RPMI7951 (cell line): ENCODE data around the gene MEF2A. TPM values are rescaled to one million over a fixed set of nuclear protein-coding genes. Genes with fewer than 3 reads are reported as not detected.
A peak's percentile ranks its signal among the peaks of the same experiment; 100 is the strongest.
"Not testable (repeated sequence)": the region's sequence is repeated elsewhere in the genome, so short reads cannot be mapped to it uniquely, and the experiment has no call there.

Experiments used
- DNase-seq: peaks from one replicate; pipeline ENCODE4 v3.0.0-alpha.2; 2012; ENCODE audit warnings: low read depth
- total RNA-seq: library from RNA; depleted of rRNA; stranded (reverse); fragments of >200 nt; shearing (Covaris generic); gene quantifications from 2 replicates; pipeline ENCODE4 v1.2.3, GENCODE V29; 2014; rRNA removed

Gene MEF2A
- 29.9 and 37.1 TPM in 2 replicates for total RNA-seq

GRCh38 chr15:99565299-99566156 is at the start of gene MEF2A:
Gene MEF2A (plus strand): TSS chr15:99565984. CDS start chr15:99633120, 67,136 bp downstream.
- peak; percentile 94 for DNase-seq

- no peak for DNase-seq
Measured at GRCh38 chr15:99518191-99518590, 47.6 kb upstream of the MEF2A start.

GRCh38 chr15:99519366-99519765 is 46.4 kb upstream of the MEF2A start:
- DNase-seq = not testable (repeated sequence)

DNA sequence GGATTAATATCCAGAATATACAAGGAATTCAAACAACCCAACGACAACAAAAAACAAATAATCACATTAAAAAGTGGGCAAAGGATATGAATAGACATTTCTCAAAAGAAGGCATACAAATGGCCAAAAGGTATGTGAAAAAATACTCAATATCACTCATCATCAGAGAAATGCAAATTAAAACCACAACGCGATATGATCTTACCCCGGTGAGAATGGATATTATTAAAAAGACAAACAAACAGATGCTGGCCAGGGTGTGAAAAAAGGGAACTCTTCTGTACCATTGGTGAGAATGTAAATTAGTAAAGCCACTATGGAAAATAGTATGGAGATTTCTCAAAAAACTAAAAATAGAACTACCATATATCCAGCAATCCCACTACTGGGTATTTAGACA is 43.5 kb upstream of the MEF2A start:
- DNase-seq = no peak

- DNase-seq = no peak
Measured at GRCh38 chr15:99526176-99526575, 39.6 kb upstream of the MEF2A start.

GRCh38 chr15:99526671-99527070 is 39.1 kb upstream of the MEF2A start:
- DNase-seq = no peak

GRCh38 chr15:99536422-99537040 is 29.3 kb upstream of the MEF2A start:
- DNase-seq = peak; percentile 97

GRCh38 chr15:99537344-99537743 is 28.4 kb upstream of the MEF2A start:
- no peak for DNase-seq

- no peak for DNase-seq
Measured at GRCh38 chr15:99538261-99538660, 27.5 kb upstream of the MEF2A start.

GRCh38 chr15:99542828-99543227 is 23.0 kb upstream of the MEF2A start:
- DNase-seq = no peak

- DNase-seq = no peak
Measured at GRCh38 chr15:99545605-99546004, 20.2 kb upstream of the MEF2A start.

- DNase-seq = no peak
Measured at GRCh38 chr15:99546441-99547100, 19.2 kb upstream of the MEF2A start.

GRCh38 chr15:99547517-99547916 is 18.3 kb upstream of the MEF2A start:
- DNase-seq = no peak

- DNase-seq = no peak
Measured at GRCh38 chr15:99550077-99550476, 15.7 kb upstream of the MEF2A start.

- no peak for DNase-seq
Measured at GRCh38 chr15:99552111-99552510, 13.7 kb upstream of the MEF2A start.

DNA sequence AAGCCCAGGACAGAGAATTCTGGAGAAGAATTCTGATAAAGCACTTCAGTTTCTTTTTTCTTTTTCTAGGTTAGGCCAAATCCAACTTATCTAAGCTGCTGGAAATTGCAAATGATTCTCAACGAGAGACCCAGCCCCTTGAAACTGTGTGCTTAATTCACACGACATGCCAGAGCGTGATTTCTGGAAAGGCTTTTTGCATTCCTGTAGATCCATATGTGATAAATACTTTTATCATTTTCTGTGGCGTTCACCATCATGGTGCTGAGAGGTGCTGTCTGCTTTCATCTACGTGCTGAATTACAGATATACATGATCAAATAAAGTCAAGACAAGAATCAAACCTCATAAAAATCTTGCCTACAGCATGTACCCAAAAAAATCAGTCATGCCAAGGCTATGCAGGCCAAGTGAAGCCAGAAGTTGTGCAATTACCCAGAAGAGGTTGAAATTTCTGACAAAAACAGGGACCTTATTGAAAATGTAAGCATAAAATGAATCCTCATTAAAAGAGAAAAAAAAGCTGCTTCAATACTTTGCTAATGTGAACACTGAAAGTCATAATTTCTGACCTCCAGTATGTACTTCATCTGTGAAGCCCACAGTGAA is 10.8 kb upstream of the MEF2A start:
- no peak for DNase-seq

- DNase-seq = peak; percentile 40
Measured at GRCh38 chr15:99556011-99556410, 9.8 kb upstream of the MEF2A start.

DNA sequence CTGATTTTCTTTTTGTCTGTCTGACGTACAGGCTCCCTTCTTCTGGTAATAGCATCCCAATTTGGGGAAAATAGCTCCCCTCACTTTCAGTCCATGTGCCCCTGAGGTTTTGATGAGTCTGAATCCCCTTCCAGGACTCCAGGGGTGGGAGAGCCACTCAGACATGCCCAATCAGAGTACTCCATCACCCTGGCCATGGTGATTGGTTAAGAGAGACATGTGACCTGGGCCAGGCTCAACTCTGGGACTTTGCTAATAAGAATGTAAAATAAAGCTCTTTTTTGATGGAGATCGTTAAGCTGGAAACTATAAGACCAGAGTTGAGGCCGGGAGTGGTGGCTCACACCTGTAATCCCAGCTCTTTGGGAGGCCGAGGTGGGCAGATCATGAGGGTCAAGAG is 9.2 kb upstream of the MEF2A start:
- no peak for DNase-seq

GRCh38 chr15:99558084-99558483 is 7.7 kb upstream of the MEF2A start:
- DNase-seq = no peak

GRCh38 chr15:99558571-99558970 is 7.2 kb upstream of the MEF2A start:
- DNase-seq = no peak

GRCh38 chr15:99561476-99562230 is 4.1 kb upstream of the MEF2A start:
- DNase-seq = no peak

GRCh38 chr15:99562238-99562637 is 3.5 kb upstream of the MEF2A start:
- DNase-seq = no peak
